Endothelial cell of hepatic sinusoid (primary cell): ENCODE data around the gene TCP10L.
"Not testable (repeated sequence)": the region's sequence is repeated elsewhere in the genome, so short reads cannot be mapped to it uniquely, and the experiment has no call there.

Source experiments
- in situ Hi-C: cut with HindIII; loops from 2 replicates; pipeline ENCODE4 v1.10.0; 2017; ENCODE audit warnings: low sequenced_read_pairs

TCP10L gene

GRCh38 chr21:32587651-32588050 lies 2.3 kb upstream of the TCP10L start:
- in situ Hi-C loops, result no loop called here

GRCh38 chr21:32587120-32587519 lies 1.8 kb upstream of the TCP10L start:
- in situ Hi-C loops, result no loop called here

GRCh38 chr21:32585970-32586369 lies 647 bp upstream of the TCP10L start:
- in situ Hi-C loops, result no loop called here

- in situ Hi-C loops, result no loop called here
These were observed 851 bp downstream of the TCP10L start for GRCh38 chr21:32584472-32584871.

DNA sequence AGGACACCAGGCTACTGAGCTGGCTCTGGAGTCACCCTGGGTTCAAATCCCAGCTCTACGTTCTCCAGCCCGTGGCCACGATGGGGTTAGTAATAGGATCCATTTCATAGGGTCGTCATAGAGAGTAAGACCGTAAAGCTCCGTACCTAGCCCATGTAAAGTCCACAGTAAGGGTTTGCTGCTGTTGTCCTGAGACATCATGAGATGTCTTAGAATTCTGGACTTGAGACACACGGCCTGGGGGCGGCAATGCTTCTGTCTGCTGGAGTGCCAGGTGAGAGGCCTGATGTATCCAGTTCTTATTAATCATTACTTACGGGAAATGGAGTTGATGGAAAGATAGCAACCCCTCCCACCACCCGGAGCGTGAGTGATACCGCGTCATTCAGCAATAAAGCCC lies 3.6 kb downstream of the TCP10L start:
- in situ Hi-C loops, result no loop called here

GRCh38 chr21:32580949-32581348 lies 4.4 kb downstream of the TCP10L start:
- in situ Hi-C loops, result no loop called here

DNA sequence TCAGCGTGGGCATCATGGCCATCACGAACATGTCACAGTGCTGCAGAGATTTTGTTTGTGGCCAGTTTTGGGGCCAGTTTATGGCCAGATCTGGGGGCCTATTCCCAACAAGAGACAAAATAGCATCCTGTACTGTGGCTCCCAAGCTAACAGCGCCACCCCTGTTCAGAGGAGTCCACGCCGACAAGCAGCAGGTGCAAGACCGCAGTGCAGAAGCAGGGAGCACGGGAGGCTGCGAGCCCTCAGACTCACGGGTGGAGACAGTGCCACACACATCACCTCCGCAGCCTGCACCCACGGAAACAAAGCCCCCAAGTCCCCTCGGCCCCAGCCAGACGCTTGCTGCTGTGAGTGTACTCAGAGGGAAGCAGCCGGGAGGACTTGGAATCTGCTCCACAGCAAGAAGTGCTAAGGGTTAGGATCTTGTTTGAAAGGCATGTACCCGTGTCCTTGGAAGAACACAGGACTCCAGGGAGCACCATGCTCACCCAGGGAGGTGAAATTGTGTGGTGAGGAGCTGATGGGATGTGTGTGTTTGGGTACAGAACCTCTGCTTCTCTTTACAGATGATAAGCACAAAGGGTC lies 7.1 kb downstream of the TCP10L start:
- in situ Hi-C loops, result no loop called here

- in situ Hi-C loops, result no loop called here
These were observed 9.3 kb downstream of the TCP10L start for GRCh38 chr21:32576011-32576410.

DNA sequence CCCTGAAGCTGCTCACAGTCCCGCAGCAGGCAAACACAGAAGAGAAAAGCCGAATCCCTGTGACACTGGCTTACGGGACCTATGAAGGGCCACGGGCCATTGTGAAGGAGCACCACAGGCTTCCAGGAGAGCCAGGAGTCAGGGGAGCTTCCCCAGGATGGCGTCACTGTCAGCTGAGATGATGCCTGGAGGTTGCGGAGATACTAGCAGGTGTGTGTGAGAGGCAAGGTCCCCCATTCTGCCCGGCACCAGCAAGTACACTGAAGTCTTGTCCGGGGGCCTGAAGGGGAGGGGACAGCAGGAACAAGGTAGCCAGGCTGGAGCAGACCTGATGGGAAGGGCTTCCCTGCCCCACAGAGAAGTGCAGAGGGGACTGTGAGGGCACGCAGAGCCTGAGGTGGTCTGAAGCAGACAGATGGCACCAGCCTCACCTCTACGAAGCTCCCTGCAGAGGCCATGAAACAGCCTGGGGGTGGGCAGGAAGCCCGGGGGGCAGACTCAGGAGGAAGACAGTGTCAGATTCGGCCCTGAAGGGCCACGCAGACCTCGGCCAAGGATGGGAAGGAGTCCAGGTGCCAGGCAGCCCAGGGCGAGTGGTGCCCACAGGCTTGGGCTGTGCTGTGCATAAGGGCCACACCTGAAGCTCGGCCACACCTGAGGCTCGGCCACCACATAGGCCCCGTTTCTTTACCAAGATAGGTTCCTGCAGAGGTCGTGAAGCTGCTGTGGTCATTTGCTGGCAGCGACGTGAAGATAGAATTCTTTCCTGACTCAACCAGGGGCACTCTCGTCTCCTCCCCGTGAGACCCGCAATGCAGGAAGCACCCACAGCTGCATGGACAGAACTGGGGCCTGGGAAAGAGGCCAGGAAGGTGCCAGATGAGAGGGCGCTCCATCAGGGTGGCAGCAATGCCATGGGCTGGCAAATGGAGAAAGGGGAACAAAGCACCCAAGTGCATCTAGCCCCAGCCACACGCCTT lies 10.1 kb downstream of the TCP10L start:
- in situ Hi-C loops, result no loop called here

DNA sequence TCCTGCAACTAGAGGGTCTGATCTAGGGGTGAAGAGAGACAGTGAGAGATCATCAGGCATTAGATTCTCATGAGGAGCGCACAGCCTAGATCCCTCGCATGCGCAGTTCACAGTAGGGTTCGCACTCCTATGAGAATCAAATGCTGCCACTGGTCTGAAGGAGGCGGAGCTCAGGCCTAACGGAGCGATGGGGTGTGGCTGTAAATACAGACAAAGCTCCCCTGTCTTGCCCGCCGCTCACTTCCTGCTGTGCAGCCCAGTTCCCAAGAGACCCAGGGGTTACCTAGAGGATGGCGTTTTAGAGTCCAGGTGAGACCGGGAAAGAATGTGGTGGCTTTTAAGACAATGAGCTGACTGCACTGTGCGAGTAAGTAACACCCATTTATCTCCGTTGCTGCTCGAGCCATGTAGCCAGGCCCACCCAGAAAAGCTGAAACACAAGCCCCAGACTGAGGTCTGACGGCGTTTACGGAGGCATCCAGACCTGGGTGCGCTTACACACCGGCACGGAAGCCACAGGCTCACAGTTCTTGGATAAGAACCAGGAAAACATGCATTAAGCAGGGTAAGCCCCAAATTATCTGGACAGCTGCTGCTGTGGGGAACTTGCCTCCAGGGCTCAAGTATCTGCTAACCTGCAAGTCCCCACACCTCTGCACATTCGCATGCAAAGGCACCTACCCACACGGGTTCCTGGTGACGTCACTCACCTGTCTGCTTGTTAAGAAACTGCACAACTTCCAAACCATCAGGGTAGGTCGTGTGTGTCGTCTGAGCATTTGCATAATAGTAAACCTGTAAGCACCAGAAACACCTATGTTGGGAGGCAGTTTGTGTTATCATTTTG lies 12.5 kb downstream of the TCP10L start:
- in situ Hi-C loops, result no loop called here

DNA sequence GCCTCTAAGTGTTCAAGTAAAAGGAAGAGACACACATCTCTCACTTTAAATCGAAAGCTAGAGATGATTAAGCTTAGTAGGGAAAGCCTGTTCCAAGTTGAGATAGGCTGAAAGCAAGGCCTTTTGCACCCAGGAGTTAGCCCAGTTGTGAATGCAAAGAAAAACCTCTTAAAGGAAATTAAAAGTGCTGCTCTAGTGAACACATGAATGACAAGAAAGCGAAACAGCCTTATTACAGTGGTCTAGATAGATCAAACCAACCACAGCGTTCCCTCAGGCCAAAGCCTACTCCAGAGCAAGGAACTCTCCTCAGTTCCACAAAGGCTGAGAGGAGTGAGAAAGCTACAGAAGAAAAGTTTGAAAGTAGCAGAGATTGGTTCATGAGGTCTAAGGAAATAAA lies 14.9 kb downstream of the TCP10L start:
- in situ Hi-C loops, result no loop called here

DNA sequence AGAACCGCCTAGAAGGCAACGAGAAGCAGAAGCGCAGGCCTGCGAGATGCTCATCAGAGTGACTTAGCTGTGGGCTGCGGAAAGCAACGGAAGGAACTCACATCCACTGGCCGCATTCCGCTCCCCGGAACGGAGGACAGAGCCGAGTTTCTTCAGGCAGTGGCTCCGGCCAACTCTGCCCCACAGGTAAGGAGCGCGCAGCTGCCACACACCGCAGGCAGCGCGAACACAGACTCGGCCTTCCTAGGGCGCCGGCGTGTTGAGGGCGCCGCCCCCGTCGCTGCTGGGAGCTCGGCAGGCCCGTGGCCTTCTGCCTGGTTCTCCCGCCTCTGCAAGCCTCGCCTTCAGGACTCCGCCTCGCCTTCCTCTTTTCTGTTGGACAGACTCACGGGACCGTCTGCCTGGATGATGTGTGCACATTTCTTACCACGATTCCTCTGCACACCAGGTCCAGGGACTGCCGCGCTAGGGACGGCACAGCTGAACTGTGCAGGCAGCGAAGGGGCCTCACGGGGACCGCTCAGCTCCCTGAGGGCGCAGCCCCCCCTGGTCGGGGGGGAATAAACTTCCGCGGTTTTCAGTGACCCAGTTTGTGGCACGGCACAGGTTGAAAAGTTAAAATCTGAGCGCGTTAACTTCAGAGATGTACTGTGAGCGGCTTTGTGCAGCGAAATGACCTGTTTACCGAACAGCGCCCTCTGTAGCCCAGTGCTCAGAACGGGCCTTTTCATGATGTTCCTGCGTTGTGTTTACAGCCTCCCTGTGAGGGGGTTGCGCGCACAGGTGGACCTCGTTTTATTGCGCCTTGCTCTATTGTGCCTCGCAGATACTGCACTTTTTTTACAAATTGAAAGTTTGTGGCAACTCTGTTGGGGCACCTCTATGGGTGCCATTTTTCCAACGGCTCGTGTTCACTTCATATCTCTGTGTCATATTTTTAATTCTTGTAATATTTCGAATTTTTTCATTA lies 15.8 kb downstream of the TCP10L start:
- in situ Hi-C loops, result no loop called here

- in situ Hi-C loops, result no loop called here
These were observed 17.7 kb downstream of the TCP10L start for GRCh38 chr21:32567626-32568025.

DNA sequence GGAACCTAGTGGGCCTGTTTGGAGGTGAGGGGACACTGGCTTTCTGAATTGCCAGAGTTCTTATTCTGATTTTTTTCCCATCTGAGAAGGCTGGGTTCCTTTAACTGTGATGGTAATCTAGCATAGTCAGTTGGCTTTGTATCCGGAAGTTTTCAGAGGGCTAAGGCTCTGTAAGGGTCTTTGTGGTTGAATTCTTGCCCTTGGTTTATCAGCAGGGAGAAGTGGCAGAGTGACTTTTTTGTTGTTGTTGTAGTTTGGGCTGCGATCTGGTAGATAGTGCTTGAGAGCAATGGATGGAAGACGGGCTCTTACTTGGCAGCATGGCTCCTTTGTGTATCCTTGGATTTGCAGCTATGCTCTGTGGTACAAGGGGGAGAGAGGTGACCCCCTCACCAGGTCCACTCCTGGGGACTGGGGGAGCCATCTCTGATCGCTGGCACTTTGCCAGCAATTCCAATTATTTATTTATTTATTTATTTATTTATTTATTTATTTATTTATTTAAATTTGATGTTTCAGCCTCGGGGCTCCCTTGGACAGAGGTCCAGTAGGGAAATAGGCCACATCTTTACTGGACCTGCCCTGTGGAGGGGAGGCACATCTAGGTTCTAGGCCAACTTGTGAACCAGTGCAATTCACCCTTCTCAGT lies 18.5 kb downstream of the TCP10L start:
- in situ Hi-C loops, result no loop called here

- in situ Hi-C loops, result no loop called here
These were observed 19.4 kb downstream of the TCP10L start for GRCh38 chr21:32565856-32566465.

GRCh38 chr21:32562915-32563314 lies 22.4 kb downstream of the TCP10L start:
- in situ Hi-C loops, result no loop called here

DNA sequence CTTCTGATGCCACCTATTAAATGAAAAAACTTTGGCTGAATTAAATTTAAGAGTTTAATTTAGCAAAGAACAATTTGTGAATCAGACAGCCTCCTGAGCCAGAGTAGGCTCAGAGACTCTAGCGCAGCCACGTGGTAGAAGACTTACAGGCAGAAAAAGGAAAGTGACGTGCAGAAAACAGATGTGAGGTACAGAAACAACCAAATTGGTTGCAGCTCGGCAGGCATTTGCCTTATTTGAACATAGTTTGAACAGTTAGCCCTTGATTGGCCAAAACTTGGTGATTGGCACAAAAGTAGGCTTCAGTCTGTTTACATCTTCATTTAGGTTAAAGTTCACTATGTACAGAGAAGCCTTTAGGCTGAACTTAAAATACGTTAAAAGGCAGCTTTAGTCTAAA lies 22.9 kb downstream of the TCP10L start:
- in situ Hi-C loops, result no loop called here

DNA sequence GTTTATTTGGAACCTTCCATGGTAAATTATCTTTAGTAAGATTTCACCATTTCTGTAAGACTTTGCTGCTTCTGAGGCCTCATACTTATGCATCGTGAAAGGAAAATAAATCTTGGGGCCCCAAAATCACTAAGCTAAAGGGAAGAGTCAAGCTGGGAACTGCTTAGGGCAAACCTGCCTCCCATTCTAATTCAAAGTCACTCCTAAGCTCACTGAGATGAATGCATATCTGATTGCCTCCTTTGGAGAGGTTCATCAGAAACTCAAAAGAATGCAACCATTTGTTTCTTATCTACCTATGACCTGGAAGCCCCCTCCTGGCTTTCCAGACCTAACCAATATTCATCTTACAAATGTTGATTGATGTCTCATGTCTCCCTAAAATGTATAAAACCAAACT lies 23.8 kb downstream of the TCP10L start:
- in situ Hi-C loops, result not testable (repeated sequence)

DNA sequence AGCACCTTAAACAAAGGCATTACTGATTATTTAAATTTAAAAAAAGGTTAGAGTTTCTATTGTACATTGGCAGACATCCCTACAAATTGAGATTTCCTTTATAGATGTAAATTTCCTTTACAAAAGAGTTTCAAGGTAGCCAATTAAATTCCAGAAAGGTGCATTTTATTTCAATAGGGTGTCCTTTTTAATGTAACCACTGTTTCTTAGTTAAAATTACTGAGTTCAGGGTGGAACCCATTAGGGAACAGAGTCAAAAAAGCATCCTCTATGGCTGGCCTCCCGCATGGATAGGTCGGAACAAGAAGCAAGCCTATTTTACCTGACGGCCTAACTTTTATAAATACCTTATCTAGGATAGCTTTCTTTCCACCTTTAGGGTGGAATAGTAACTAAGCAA lies 24.4 kb downstream of the TCP10L start:
- in situ Hi-C loops, result no loop called here
